Measurements from ENCODE around the gene DUOX2. TPM values are rescaled to one million over a fixed set of nuclear protein-coding genes. Genes with fewer than 3 reads are reported as not detected.

DUOX2 gene
- total and polyA plus RNA-seq, 2 donors from 2014 or later, result 0.26 to 0.28 TPM

DNA sequence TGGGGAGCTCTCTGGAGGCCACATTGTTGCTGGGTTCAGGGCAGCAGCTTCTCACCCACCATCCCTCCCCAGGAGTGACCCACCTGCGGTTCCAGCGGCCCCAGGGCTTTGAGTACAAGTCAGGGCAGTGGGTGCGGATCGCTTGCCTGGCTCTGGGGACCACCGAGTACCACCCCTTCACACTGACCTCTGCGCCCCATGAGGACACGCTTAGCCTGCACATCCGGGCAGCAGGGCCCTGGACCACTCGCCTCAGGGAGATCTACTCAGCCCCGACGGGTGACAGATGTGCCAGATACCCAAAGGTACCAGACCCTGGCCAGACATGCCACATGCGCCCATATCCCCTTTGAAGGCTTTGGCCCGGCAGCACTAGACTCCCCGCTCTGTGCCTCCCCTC is 47.7 kb upstream of the DUOX2 start:
- Histone ChIP-seq H3K9me3 (ENCODE audit: control insufficient read depth in 2 of 3, insufficient read depth in 1 of 3, low read length in 3 of 3) (no peaks in the 10 kb centered on the region), H3K27me3 (ENCODE audit: control insufficient read depth, insufficient read depth, low read length) (no peaks in the 10 kb centered on the region), H3K4me1 (ENCODE audit: control insufficient read depth in 2 of 3, insufficient read depth in 2 of 3, low read depth in 1 of 3, low read length in 3 of 3) (peaks cover 0 to 3% (median 0%) of the 10 kb centered on the region in 3 donors), H3K9ac (ENCODE audit: low read length in 3 of 3) (no peak overlapping the region), H3K27ac (ENCODE audit: low read depth in 2 of 2, low read length in 2 of 2) (no peak overlapping the region), H3K4me3 (ENCODE audit: low read length in 3 of 3) (no peak overlapping the region), H3K36me3 (ENCODE audit: control insufficient read depth in 2 of 3, insufficient read depth in 3 of 3, low read length in 3 of 3) (no peaks in the 10 kb centered on the region)
- intact Hi-C loops (cut with DNase I), result no loop called here
- TF ChIP-seq, protein P1, sequence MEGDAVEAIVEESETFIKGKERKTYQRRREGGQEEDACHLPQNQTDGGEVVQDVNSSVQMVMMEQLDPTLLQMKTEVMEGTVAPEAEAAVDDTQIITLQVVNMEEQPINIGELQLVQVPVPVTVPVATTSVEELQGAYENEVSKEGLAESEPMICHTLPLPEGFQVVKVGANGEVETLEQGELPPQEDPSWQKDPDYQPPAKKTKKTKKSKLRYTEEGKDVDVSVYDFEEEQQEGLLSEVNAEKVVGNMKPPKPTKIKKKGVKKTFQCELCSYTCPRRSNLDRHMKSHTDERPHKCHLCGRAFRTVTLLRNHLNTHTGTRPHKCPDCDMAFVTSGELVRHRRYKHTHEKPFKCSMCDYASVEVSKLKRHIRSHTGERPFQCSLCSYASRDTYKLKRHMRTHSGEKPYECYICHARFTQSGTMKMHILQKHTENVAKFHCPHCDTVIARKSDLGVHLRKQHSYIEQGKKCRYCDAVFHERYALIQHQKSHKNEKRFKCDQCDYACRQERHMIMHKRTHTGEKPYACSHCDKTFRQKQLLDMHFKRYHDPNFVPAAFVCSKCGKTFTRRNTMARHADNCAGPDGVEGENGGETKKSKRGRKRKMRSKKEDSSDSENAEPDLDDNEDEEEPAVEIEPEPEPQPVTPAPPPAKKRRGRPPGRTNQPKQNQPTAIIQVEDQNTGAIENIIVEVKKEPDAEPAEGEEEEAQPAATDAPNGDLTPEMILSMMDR (IDR thresholded peaks at IDR 0.05; ENCODE audit: borderline replicate concordance, extremely low read depth, insufficient read depth), result no peak
- DNase-seq, result peak in 1 of 5 donors; percentile 56
- FAIRE-seq, result no peak

DNA sequence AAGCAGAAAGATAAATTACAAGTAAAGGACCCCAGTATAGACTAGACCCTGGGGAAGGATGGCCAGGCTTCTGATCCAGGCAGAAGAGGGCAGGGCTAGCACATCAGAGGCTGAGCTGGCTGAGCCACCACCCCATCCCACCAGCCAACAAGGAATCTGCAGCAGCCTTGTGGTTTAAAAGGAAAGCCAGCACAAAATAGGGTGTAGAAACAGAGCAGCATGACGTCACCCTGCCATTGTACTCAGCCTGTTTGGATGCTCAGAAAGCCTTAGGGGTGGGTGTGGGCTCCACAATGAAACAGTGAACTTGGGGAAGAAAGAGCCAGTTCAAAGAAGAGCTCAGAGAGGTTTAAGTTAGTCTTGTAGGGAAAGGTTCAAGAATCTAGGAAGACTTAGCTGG is 44.0 kb upstream of the DUOX2 start:
- Histone ChIP-seq H3K9ac (ENCODE audit: low read length in 3 of 3) (no peak overlapping the region), H3K27ac (ENCODE audit: low read depth in 2 of 2, low read length in 2 of 2) (no peak overlapping the region), H3K36me3 (ENCODE audit: control insufficient read depth in 2 of 3, insufficient read depth in 3 of 3, low read length in 3 of 3) (no peaks in the 10 kb centered on the region), H3K4me3 (ENCODE audit: low read length in 3 of 3) (no peak overlapping the region), H3K4me1 (ENCODE audit: control insufficient read depth in 2 of 3, insufficient read depth in 2 of 3, low read depth in 1 of 3, low read length in 3 of 3) (no peaks in the 10 kb centered on the region), H3K9me3 (ENCODE audit: control insufficient read depth in 2 of 3, insufficient read depth in 1 of 3, low read length in 3 of 3) (no peaks in the 10 kb centered on the region), H3K27me3 (ENCODE audit: control insufficient read depth, insufficient read depth, low read length) (no peaks in the 10 kb centered on the region)
- DNase-seq (peak in 1 of 5 donors; percentile 11), FAIRE-seq (no peak)
- TF ChIP-seq, protein P1 (IDR thresholded peaks at IDR 0.05; ENCODE audit: borderline replicate concordance, extremely low read depth, insufficient read depth), result no peak
- intact Hi-C loops (cut with DNase I), result no loop called here

DNA sequence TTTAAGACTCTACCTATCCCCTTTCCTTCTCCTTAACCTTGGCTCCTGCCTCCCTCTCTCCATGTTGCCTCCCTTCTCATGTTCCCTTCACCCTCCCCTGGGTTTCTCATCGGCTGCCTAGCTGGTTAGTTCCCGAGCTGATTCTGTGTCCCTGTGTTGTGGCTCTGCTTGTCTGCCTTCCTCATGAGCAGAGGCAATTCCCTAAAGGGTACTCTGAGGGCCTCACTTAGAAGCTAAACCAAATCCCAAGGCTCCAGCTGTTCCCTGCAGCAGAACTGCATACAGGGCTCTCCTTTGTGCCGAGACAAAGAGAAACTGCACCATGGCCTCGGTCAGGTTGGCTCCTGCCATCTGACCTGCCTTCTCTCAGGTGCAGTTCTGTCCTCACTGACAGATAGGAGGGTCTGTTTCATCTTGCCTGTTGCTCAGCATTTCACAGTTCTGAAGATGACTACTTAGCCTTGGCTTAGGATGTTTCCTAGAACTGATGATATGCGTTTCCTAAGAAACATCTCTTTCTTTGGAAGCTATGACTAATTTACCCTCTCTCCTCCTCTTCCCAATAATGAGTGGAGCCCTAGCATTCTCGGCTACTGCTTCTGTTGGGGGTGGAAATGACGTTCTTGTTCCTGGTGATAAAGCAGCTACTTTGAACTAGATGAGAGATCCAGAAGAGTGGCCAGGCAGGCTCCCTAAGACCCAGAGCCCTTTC is 42.9 kb upstream of the DUOX2 start:
- Histone ChIP-seq H3K27me3 (ENCODE audit: control insufficient read depth, insufficient read depth, low read length) (no peaks in the 10 kb centered on the region), H3K9ac (ENCODE audit: low read length in 3 of 3) (no peak overlapping the region), H3K9me3 (ENCODE audit: control insufficient read depth in 2 of 3, insufficient read depth in 1 of 3, low read length in 3 of 3) (no peaks in the 10 kb centered on the region), H3K27ac (ENCODE audit: low read depth in 2 of 2, low read length in 2 of 2) (no peak overlapping the region), H3K4me1 (ENCODE audit: control insufficient read depth in 2 of 3, insufficient read depth in 2 of 3, low read depth in 1 of 3, low read length in 3 of 3) (no peaks in the 10 kb centered on the region), H3K4me3 (ENCODE audit: low read length in 3 of 3) (no peak overlapping the region), H3K36me3 (ENCODE audit: control insufficient read depth in 2 of 3, insufficient read depth in 3 of 3, low read length in 3 of 3) (no peaks in the 10 kb centered on the region)
- DNase-seq, result peak in 1 of 5 donors; percentile 10
- TF ChIP-seq, protein P1 (IDR thresholded peaks at IDR 0.05; ENCODE audit: borderline replicate concordance, extremely low read depth, insufficient read depth), result no peak
- FAIRE-seq, result no peak
- intact Hi-C loops (cut with DNase I), result no loop called here

Data from kidney (tissue), 14 donors.